IMR-90 (cell line): ENCODE measurements around the gene HTATSF1. TPM values are rescaled to one million over a fixed set of nuclear protein-coding genes. Genes with fewer than 3 reads are reported as not detected.

Experiments used
- ATAC-seq: fragments of 200-7000 bp; cut with Tn5 transposase; 2 replicates; pipeline ENCODE4 v1.9.1; 2020; ENCODE audit warnings: low read depth, mild to moderate bottlenecking, moderate library complexity
- BruUV-seq: library from RNA; stranded (reverse); fragments of 400-500 nt; replicated peaks from 2 replicates; lab custom pipeline; 2021; lab: Mats Ljungman, UMichigan
- CTCF ChIA-PET: fragments of 300-600 bp; formaldehyde crosslinking; extraction: SDS; loops from one replicate; lab custom pipeline; 2021; ENCODE audit warnings: antibody characterized with exemption; lab: Yijun Ruan, JAX
- POLR2A ChIA-PET: fragments of 300-600 bp; sonication (Branson Sonifier 250); formaldehyde crosslinking; loops from one replicate; lab custom pipeline; 2022; ENCODE audit warnings: antibody characterized with exemption; ENCODE audit not compliant: unreplicated experiment; lab: Charles Lee
- DNase-seq: peaks from one replicate; pipeline ENCODE4 v3.0.0; 2013
- H2AFZ ChIP-seq: replicated peaks from 2 replicates; pipeline ENCODE3; 2013; ENCODE audit warnings: low read length, mild to moderate bottlenecking; ENCODE audit not compliant: poor library complexity
- H2AK5ac ChIP-seq: 2 replicates; pipeline ENCODE4 v1.6.1; 2013; ENCODE audit warnings: low read depth, low read length, inconsistent platforms
- H2AK9ac ChIP-seq: replicated peaks from 2 replicates; pipeline ENCODE3; 2013; ENCODE audit warnings: mild to moderate bottlenecking, low read depth, low read length, moderate library complexity; ENCODE audit not compliant: poor library complexity
- H2BK120ac ChIP-seq: 2 replicates; pipeline ENCODE4 v1.6.1; 2013; ENCODE audit warnings: low read depth, low read length, inconsistent platforms
- H2BK15ac ChIP-seq: 3 replicates; pipeline ENCODE4 v1.6.1; 2013; ENCODE audit warnings: low read depth, low read length, inconsistent platforms
- H2BK20ac ChIP-seq: 2 replicates; pipeline ENCODE4 v1.6.1; 2013; ENCODE audit warnings: low read depth, mild to moderate bottlenecking, inconsistent platforms, low read length, moderate library complexity
- H2BK5ac ChIP-seq: 2 replicates; pipeline ENCODE4 v1.6.1; 2013; ENCODE audit warnings: mild to moderate bottlenecking, low read depth, low read length, inconsistent platforms; ENCODE audit not compliant: poor library complexity, severe bottlenecking
- H3K14ac ChIP-seq: replicated peaks from 2 replicates; pipeline ENCODE4 v1.6.1; 2013; ENCODE audit warnings: low read depth, low read length, inconsistent platforms
- H3K18ac ChIP-seq: 2 replicates; pipeline ENCODE4 v1.6.1; 2013; ENCODE audit warnings: low read depth, low read length, control low read depth
- H3K23ac ChIP-seq: 2 replicates; pipeline ENCODE4 v1.6.1; 2013; ENCODE audit warnings: low read depth, low read length, inconsistent platforms
- H3K27ac ChIP-seq: 2 replicates; pipeline ENCODE4 v1.5.1; 2013; ENCODE audit warnings: mild to moderate bottlenecking, control low read depth, low read length; ENCODE audit not compliant: insufficient read depth
- H3K27me3 ChIP-seq: 2 replicates; pipeline ENCODE4 v1.6.1; 2013; ENCODE audit warnings: low read length; ENCODE audit not compliant: control insufficient read depth, insufficient read depth
- H3K36me3 ChIP-seq: 2 replicates; pipeline ENCODE4 v1.6.1; 2013; ENCODE audit warnings: low read length, mixed read lengths; ENCODE audit not compliant: control insufficient read depth, insufficient read depth
- H3K4ac ChIP-seq: 2 replicates; pipeline ENCODE4 v1.6.1; 2013; ENCODE audit warnings: low read depth, low read length, inconsistent platforms
- H3K4me1 ChIP-seq: 2 replicates; pipeline ENCODE4 v1.6.1; 2013; ENCODE audit warnings: low read length, mixed read lengths; ENCODE audit not compliant: control insufficient read depth, insufficient read depth
- H3K4me2 ChIP-seq: 2 replicates; pipeline ENCODE4 v1.6.1; 2013; ENCODE audit warnings: low read depth, mild to moderate bottlenecking, control low read depth, low read length, moderate library complexity
- H3K4me3 ChIP-seq: 2 replicates; pipeline ENCODE4 v1.5.1; 2013; ENCODE audit warnings: low read depth, mild to moderate bottlenecking, control low read depth, low read length, moderate library complexity; ENCODE audit not compliant: insufficient read depth
- H3K56ac ChIP-seq: 2 replicates; pipeline ENCODE4 v1.6.1; 2013; ENCODE audit warnings: low read length, inconsistent platforms; ENCODE audit not compliant: insufficient read depth; ENCODE audit errors: extremely low read depth
- H3K79me1 ChIP-seq, 2 experiments: 2 replicates each; pipeline ENCODE4 v1.6.1; 2013; ENCODE audit warnings: low read length in 2 of 2, inconsistent platforms in 1 of 2, low read depth in 1 of 2
- H3K9ac ChIP-seq: 2 replicates; pipeline ENCODE4 v1.6.1; 2013; ENCODE audit warnings: low read depth, low read length, control low read depth
- H3K9me1 ChIP-seq: 2 replicates; pipeline ENCODE4 v1.6.1; 2013; ENCODE audit warnings: low read length, inconsistent platforms; ENCODE audit not compliant: insufficient read depth
- H3K9me3 ChIP-seq: 2 replicates; pipeline ENCODE4 v1.6.1; 2013; ENCODE audit warnings: low read length; ENCODE audit not compliant: control insufficient read depth, insufficient read depth
- H4K20me1 ChIP-seq: 2 replicates; pipeline ENCODE4 v1.6.1; 2013; ENCODE audit warnings: low read length, inconsistent platforms; ENCODE audit not compliant: insufficient read depth
- H4K5ac ChIP-seq: 2 replicates; pipeline ENCODE4 v1.6.1; 2013; ENCODE audit warnings: mild to moderate bottlenecking, low read depth, low read length, control low read depth
- H4K8ac ChIP-seq, 2 experiments: 2 replicates each; pipeline ENCODE4 v1.6.1; 2013; ENCODE audit warnings: low read depth in 2 of 2, low read length in 2 of 2, control low read depth in 1 of 2, inconsistent platforms in 1 of 2
- H4K91ac ChIP-seq: 2 replicates; pipeline ENCODE4 v1.6.1; 2013; ENCODE audit warnings: low read depth, low read length, inconsistent platforms; ENCODE audit not compliant: insufficient read depth
- ELK1 ChIP-seq: fragments of 150-350 bp; IDR thresholded peaks from 2 replicates; pipeline ENCODE4 v1.6.1; 2016; ENCODE audit warnings: low read depth, mild to moderate bottlenecking, low read length, moderate library complexity, borderline replicate concordance
- MAFK ChIP-seq: IDR thresholded peaks from 2 replicates; pipeline ENCODE4 v1.6.1; 2012; ENCODE audit warnings: low read depth, low read length, improper control_type of control experiment
- WGBS, 2 experiments: methylation state at CpG; one replicate each; pipeline versions ENCODE4 v1.1.5 to v1.1.7; 2013; ENCODE audit warnings: missing lambda C conversion rate in 2 of 2; ENCODE audit not compliant: insufficient read length in 1 of 2; ENCODE audit errors: extremely low coverage in 2 of 2; 5-methylcytosine and 5-hydroxymethylcytosine counted together
- dilution Hi-C: fragments of 300-500 bp; cut with HindIII; formaldehyde crosslinking; loops from one replicate; pipeline ENCODE4 v1.14.3; 2018; ENCODE audit warnings: low sequenced_read_pairs; ENCODE audit not compliant: unreplicated experiment
- in situ Hi-C: fragments of 300-500 bp; cut with MboI; formaldehyde crosslinking; loops from 3 replicates; pipeline ENCODE4 v1.14.3; 2019; ENCODE audit warnings: low sequenced_read_pairs, inconsistent platforms, mixed read lengths
- intact Hi-C: fragments of 100-400 bp; cut with micrococcal nuclease; formaldehyde crosslinking; loops from 2 replicates; pipeline ENCODE4 v1.10.0; 2022
- polyA plus RNA-seq, 3 experiments: library from polyadenylated mRNA; depleted of rRNA; stranded (reverse); fragments of >200 nt; gene quantifications; 2 replicates each; pipeline ENCODE4 v1.2.3, GENCODE V29; 2012; ENCODE audit warnings: low replicate concordance in 1 of 3
- total RNA-seq: library from RNA; depleted of rRNA; stranded (reverse); fragments of >200 nt; gene quantifications from 2 replicates; pipeline ENCODE4 v1.2.3, GENCODE V29; 2012

The HTATSF1 gene
- total and polyA plus RNA-seq, 2 of the 4 experiments (the other 2 are of a cell fraction): 6.8 to 19.0 TPM

GRCh38 chrX:136491832-136492231 lies 5.6 kb upstream of the HTATSF1 start:
- 0 out of 2 replicates have a peak, but pooled peaks cover 3% of the 10 kb centered on the region for H3K9me1 ChIP-seq
- H2BK15ac ChIP-seq: no peak overlapping the region
- H3K4me1 ChIP-seq: no peaks in the 10 kb centered on the region
- in situ Hi-C loops (loop anchor here (25.0 kb wide), 1 partner anchor 505 kb away; the partner anchor contains the start of gene SLC9A6), dilution Hi-C loops (no loop called here), intact Hi-C loops (loop anchor here (10.0 kb wide), 1 partner anchor 443 kb away; no protein-coding TSS in a partner anchor)
- ATAC-seq (no peak), DNase-seq (no peak)
- H3K23ac ChIP-seq: no peak overlapping the region
- no peaks in the 10 kb centered on the region for H3K9me3 ChIP-seq
- no peak overlapping the region for H3K18ac ChIP-seq
- BruUV-seq: no TSS peak
- H2BK20ac ChIP-seq: no peak overlapping the region
- H3K4me2 ChIP-seq: no peak overlapping the region
- no peaks in the 10 kb centered on the region for H4K20me1 ChIP-seq
- no peak overlapping the region for H2AK9ac ChIP-seq
- no peak overlapping the region for H3K27ac ChIP-seq
- no peak overlapping the region for H4K8ac ChIP-seq
- H3K36me3 ChIP-seq: no peaks in the 10 kb centered on the region
- H4K5ac ChIP-seq: no peak overlapping the region
- TF ChIP-seq ELK1 (no peak), MAFK (no peak)
- no peak overlapping the region for H3K4me3 ChIP-seq
- H3K14ac ChIP-seq: no peak overlapping the region
- H2BK5ac ChIP-seq: no peak overlapping the region
- H2AK5ac ChIP-seq: no peak overlapping the region
- ChIA-PET POLR2A (no interaction called here), CTCF (no interaction called here)
- H3K79me1 ChIP-seq: no peaks in the 10 kb centered on the region
- no peak overlapping the region for H2AFZ ChIP-seq
- no peak overlapping the region for H2BK120ac ChIP-seq
- no peak overlapping the region for H3K4ac ChIP-seq
- no peak overlapping the region for H3K9ac ChIP-seq
- no peak overlapping the region for H3K56ac ChIP-seq
- WGBS, 2 experiments: 58% methylated on average over 2 of the region's 6 CpGs; no CpG with 5 or more reads in 1 of the 2 experiments
- H3K27me3 ChIP-seq: peaks cover 8% of the 10 kb centered on the region
- H4K91ac ChIP-seq: no peak overlapping the region
